Neutrophil (primary cell): Measurements from ENCODE around the gene EPHA6.
"Not testable (repeated sequence)": the region's sequence is repeated elsewhere in the genome, so short reads cannot be mapped to it uniquely, and the experiment has no call there.

Experiments
- H3K27ac ChIP-seq: fragments of 200-600 bp; sonication (generic); 2 replicates; pipeline ENCODE4 v1.5.1; 2016; ENCODE audit warnings: mild to moderate bottlenecking, moderate library complexity
- H3K27me3 ChIP-seq: fragments of 200-600 bp; sonication (generic); 2 replicates; pipeline ENCODE4 v1.6.0; 2016; ENCODE audit warnings: mild to moderate bottlenecking
- H3K36me3 ChIP-seq: fragments of 200-600 bp; sonication (generic); 2 replicates; pipeline ENCODE4 v1.5.1; 2017
- H3K4me1 ChIP-seq, 2 experiments: fragments of 200-600 bp in 1 of 2; sonication (generic) in 1 of 2; 1 replicate in 1 of 2; 2 replicates in 1 of 2; pipeline versions ENCODE4 v1.5.1 to v1.6.1; 2013 to 2016; ENCODE audit warnings: low read depth in 1 of 2, low read length in 1 of 2, mild to moderate bottlenecking in 1 of 2, moderate library complexity in 1 of 2; ENCODE audit not compliant: control insufficient read depth in 1 of 2, insufficient read depth in 1 of 2
- H3K4me3 ChIP-seq, 2 experiments: fragments of 200-600 bp in 1 of 2; sonication (generic) in 1 of 2; 1 replicate in 1 of 2; 2 replicates in 1 of 2; pipeline ENCODE4 v1.5.1; 2013 to 2016; ENCODE audit warnings: low read depth in 1 of 2, low read length in 1 of 2, mild to moderate bottlenecking in 1 of 2, moderate library complexity in 1 of 2
- H3K9me3 ChIP-seq: fragments of 200-600 bp; sonication (generic); 2 replicates; pipeline ENCODE4 v1.5.1; 2016
- CTCF ChIP-seq: fragments of 200-600 bp; sonication (generic); IDR thresholded peaks from 2 replicates; pipeline ENCODE4 v1.5.1; 2016; ENCODE audit warnings: antibody characterized with exemption

The EPHA6 gene

DNA sequence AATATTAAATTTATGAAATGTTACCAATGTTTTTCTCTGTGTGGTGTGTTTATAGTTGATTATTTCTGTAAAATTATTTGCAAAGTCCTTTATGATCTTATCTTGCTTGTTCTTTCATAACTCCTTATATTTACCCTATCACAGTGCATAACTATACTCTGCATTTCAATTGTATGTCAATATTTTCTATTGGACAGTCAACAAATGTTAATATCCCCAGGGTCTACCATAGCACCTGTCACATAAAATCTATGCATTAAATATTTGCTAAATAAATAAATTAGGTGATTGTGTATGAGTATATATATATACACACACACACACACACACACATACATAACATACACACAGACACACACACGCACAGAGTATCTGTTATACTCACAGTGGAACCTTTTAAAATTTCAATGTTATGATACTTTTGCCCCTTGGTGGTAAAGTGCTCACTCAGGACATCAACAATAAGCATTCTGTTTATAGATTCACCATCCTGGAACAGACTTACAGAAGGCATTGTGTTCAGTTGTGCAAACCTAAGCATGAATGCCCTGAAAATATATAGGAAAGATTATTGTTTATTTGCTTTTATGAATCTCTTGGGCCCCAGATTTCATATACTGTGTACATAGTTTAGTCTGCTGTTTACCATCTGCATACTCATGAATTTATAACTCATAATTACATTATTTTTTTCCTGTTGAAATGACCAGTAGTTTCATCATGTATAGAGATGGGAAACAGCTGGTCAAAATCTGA lies 443.7 kb downstream of the EPHA6 start:
- TF ChIP-seq CTCF = no peak
- Histone ChIP-seq H3K4me1 (no peaks in the 10 kb centered on the region), H3K36me3 (no peaks in the 10 kb centered on the region), H3K9me3 (no peaks in the 10 kb centered on the region), H3K4me3 (no peak overlapping the region), H3K27me3 (no peaks in the 10 kb centered on the region), H3K27ac (no peak overlapping the region)

DNA sequence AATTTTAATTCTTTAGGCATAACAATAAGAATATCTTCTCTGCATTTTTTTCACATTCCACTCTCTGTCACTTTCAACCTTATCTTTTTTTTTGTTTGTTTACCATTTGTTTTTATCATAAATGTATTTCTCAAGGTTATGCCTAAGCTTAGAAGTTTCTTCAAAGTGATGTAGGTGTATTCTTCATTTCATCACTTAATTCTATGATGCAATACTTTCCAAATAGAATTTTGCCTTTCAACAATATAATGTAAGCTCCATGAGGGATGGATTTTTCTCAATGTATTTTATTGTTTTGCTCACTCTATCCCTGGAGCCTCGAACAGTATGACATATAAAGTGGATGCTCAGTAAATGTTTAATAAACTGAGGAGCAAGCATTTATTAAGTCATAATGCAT lies 444.9 kb downstream of the EPHA6 start:
- no peaks in the 10 kb centered on the region for H3K27me3 ChIP-seq
- H3K9me3 ChIP-seq = no peaks in the 10 kb centered on the region
- no peak for TF ChIP-seq CTCF
- no peaks in the 10 kb centered on the region for H3K36me3 ChIP-seq
- no peak overlapping the region for H3K4me3 ChIP-seq
- H3K4me1 ChIP-seq = no peaks in the 10 kb centered on the region
- no peak overlapping the region for H3K27ac ChIP-seq

DNA sequence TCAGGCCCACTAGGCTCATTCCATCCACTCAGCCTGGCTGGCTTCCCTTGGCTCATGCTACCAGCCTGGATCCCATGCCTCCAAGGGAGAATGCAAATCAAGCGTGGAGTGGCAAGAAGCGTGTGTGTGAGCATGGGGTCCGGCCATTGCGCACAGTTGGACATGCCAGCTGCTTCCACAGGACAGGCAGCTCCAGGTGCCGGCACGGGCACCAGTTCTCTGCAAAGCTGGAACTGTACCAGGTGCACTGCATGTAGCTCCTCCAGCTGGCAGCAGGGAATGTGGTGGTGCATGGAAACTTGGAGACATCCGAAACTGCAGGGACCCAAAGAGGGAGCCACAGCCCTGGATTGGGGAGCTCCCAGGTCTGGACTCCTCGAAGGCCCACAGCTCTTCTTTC lies 449.8 kb downstream of the EPHA6 start:
- H3K9me3 ChIP-seq = no peaks in the 10 kb centered on the region
- H3K36me3 ChIP-seq = no peaks in the 10 kb centered on the region
- no peak for TF ChIP-seq CTCF
- no peaks in the 10 kb centered on the region for H3K27me3 ChIP-seq
- H3K4me1 ChIP-seq = no peaks in the 10 kb centered on the region
- H3K4me3 ChIP-seq = no peak overlapping the region
- H3K27ac ChIP-seq = no peak overlapping the region

DNA sequence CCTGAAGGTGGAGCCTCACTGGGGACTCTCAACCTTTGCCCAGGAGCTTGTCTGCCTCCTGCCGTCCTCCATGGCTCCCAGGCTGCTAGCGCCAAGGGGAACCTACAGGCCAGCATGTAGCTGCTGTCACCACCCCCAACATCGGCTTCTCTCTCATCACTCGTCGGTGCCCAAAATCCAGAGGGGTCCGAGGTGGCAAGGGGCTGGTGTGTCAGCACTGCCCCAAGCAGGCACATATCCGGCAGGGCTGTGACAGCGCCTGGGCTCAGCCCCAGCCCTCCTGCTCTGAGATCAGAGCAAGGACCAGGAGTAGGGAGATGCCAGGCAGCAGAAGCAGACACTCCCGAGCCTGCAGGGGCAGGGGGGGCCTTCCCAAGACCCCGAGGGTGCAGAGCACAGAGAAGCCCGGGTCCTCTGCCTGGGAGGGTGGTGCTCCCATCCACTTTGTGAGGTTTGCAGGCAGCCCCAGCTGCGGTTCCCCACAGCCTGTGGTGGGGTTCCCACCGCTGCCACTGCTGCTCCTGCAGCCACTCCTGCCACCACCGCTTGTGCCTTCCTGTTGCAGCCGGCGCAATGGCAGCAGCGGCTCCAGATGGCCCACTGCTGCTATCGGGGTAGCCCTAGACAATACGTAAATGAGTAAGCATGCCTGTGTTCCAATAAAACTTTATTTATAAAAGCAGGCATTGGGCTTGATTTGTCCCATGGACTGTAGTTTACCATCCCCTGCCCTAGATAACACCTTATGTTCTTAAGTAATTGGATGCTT lies 451.0 kb downstream of the EPHA6 start:
- no peak for TF ChIP-seq CTCF

GRCh38 chr3:97269202-97269601 lies 454.8 kb downstream of the EPHA6 start:
- Histone ChIP-seq H3K4me1 (no peaks in the 10 kb centered on the region), H3K27ac (no peak overlapping the region), H3K4me3 (no peak overlapping the region), H3K9me3 (no peaks in the 10 kb centered on the region), H3K36me3 (no peaks in the 10 kb centered on the region), H3K27me3 (no peaks in the 10 kb centered on the region)
- TF ChIP-seq CTCF = no peak

More for the DNA sequence above, 451.0 kb downstream of the EPHA6 start:
- Histone ChIP-seq H3K4me1 (no peaks in the 10 kb centered on the region), H3K27me3 (no peaks in the 10 kb centered on the region), H3K27ac (no peak overlapping the region), H3K4me3 (no peak overlapping the region), H3K9me3 (no peaks in the 10 kb centered on the region), H3K36me3 (no peaks in the 10 kb centered on the region)

GRCh38 chr3:97276879-97277550 lies 462.6 kb downstream of the EPHA6 start:
- H3K9me3 ChIP-seq, H3K4me3 ChIP-seq, H3K27ac ChIP-seq, H3K27me3 ChIP-seq, H3K36me3 ChIP-seq, H3K4me1 ChIP-seq: not testable (repeated sequence)
